Heart left ventricle (tissue), 13 donors: ENCODE results near the gene CCDC77.
"Not testable (repeated sequence)": the region's sequence is repeated elsewhere in the genome, so short reads cannot be mapped to it uniquely, and the experiment has no call there.

ENCODE experiments used
- POLR2A ChIP-seq, 2 donors: fragments of 450-650 bp; IDR thresholded peaks; one replicate each; pipeline ENCODE4 v1.6.1; 2017; ENCODE audit warnings: antibody characterized with exemption in 2 of 2, mild to moderate bottlenecking in 2 of 2, moderate library complexity in 2 of 2
- TF ChIP-seq, protein P1 (sequence below), 12 donors: fragments of 200-600 bp; sonication (generic) in 4 of 12; IDR thresholded peaks; one replicate each; pipeline versions ENCODE4 v1.5.0 to v1.8.0; 2018 to 2022; ENCODE audit warnings: antibody characterized with exemption in 12 of 12, mild to moderate bottlenecking in 5 of 12
- donor health status: ischemic (EF 13 %, LVEDD 7.1; RV severe dilation, severe dysfunction).
- donor health status: DM: no; HTN: yes; CAD: no.
- donor health status: DM: no; HTN: no; CAD: no.
- donor health status: ischemic (EF 25% LVEDD 6.9; RV normal size, moderate dysfunction).
- donor health status: ischemic (EF 25% LVEDD 5.7; RV mildly dilated, moderate dysfunction).
- donor health status: ischemic (EF 35%, LVEDD 5.7; RV mildly dilated, moderate dysfunction).
- donor health status: nonischemic (EF 11% LVEDD 7.7; RV severe dilation, severe dysfunction).
- donor health status: DM: yes; HTN: yes; CAD: no.
- donor health status: PGD.
- donor health status: ischemic (EF 29% LVEDD 5.4; RV normal size, mild dysfunction).
- donor health status: nonischemic (EF 23%, LVEDD 6.1; RV moderate dilation, normal function).

DNA sequence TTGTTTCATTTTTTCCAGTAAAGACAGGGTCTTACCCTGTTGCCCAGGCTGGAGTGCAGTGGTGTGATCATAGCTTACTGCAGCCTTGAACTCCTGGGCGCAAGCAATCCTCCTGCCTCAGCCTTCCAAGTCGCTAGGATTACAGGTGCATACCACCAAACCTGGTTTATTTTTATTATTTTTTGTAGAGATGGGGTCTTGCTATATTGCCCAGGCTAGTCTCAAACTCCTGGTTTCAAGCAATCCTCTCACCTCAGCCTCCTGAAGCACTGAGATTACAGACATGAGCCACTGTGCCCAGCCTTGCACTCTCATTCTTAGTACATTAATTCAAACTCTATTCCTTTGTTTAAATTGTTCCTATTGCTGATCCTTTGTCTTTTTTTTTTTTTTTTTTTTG lies 34.3 kb downstream of the CCDC77 start:
- TF ChIP-seq, protein P1, sequence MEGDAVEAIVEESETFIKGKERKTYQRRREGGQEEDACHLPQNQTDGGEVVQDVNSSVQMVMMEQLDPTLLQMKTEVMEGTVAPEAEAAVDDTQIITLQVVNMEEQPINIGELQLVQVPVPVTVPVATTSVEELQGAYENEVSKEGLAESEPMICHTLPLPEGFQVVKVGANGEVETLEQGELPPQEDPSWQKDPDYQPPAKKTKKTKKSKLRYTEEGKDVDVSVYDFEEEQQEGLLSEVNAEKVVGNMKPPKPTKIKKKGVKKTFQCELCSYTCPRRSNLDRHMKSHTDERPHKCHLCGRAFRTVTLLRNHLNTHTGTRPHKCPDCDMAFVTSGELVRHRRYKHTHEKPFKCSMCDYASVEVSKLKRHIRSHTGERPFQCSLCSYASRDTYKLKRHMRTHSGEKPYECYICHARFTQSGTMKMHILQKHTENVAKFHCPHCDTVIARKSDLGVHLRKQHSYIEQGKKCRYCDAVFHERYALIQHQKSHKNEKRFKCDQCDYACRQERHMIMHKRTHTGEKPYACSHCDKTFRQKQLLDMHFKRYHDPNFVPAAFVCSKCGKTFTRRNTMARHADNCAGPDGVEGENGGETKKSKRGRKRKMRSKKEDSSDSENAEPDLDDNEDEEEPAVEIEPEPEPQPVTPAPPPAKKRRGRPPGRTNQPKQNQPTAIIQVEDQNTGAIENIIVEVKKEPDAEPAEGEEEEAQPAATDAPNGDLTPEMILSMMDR (IDR thresholded peaks at IDR 0.05) = not testable (repeated sequence)
- not testable (repeated sequence) for TF ChIP-seq POLR2A (IDR thresholded peaks at IDR 0.05)
